NK-92 (cell line): ENCODE data around the gene IRAK1BP1.
"Not testable (repeated sequence)": the region's sequence is repeated elsewhere in the genome, so short reads cannot be mapped to it uniquely, and the experiment has no call there.

Experiments used
- DNase-seq: peaks from one replicate; lab custom pipeline; 2025; ENCODE audit not compliant: unreplicated experiment; lab: John Stamatoyannopoulos, UW

IRAK1BP1 gene, protein sequence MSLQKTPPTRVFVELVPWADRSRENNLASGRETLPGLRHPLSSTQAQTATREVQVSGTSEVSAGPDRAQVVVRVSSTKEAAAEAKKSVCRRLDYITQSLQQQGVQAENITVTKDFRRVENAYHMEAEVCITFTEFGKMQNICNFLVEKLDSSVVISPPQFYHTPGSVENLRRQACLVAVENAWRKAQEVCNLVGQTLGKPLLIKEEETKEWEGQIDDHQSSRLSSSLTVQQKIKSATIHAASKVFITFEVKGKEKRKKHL

DNA sequence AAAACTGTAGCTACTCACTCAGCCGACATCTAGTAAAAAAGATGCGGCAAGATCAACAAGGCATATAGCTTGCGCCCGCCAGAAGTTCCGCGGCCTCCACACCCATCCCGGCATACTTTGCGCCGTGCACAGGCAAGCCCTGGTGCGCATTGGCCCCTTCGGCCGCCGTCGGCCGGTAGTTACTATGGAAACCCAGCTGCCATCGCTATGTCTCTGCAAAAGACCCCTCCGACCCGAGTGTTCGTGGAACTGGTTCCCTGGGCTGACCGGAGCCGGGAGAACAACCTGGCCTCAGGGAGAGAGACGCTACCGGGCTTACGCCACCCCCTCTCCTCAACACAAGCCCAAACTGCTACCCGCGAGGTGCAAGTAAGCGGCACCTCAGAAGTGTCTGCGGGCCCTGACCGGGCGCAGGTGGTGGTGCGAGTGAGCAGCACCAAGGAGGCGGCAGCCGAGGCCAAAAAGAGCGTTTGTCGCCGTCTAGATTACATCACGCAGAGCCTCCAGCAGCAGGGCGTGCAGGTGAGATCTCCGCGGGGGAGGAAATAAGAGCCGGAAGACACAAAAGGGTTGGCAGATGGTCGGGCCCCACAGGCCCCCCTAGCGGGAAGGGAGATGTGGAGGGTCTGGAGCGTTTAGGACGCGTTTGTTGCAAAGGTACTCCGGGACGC, at the start of gene IRAK1BP1:
Gene IRAK1BP1, plus strand, starts transcription at position 182 of the 671 bp plus-strand sequence. Its CDS starts 26 bp downstream, at position 208.
- no peak for DNase-seq

- DNase-seq = no peak
Measured at GRCh38 chr6:78824045-78824444, 43.3 kb upstream of the IRAK1BP1 start.

DNA sequence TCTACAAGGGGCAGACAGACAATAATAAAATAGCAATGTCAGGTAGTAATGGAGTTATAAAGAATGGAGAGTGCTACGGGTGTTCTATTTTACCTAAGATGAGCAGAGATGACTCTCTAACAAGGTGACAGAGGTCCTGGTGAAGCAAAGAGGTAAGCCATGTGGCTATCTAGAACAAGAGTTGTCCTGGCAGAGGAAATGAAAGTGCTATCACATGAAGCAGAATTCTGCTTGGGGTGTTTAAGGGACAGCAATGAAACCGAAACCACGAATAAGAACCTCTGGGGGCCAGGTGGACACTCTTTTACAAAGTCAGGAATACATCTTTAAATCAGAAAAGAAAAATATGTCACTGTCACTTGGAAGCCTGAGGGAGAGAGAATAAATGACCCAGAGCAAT, 37.9 kb upstream of the IRAK1BP1 start:
- DNase-seq = no peak

DNA sequence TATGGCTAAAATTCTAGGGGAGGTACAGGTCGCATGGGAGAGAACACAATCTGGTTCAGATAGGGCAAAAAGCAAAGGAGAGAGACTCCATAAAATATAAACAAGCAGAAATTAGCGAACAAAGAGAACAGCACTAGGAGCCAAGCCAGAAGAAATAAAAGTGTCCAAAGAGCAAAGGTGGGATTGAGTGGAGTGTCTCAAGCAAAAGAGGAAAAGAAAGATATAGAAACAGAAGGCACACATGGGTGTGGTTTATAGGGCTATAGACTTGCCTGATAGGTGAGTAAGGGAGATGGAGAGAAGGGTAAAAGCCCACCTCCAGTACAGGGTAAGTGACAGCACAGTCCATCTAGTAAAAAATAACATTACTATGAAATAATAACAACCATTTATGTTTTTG, 36.5 kb upstream of the IRAK1BP1 start:
- DNase-seq = no peak

DNA sequence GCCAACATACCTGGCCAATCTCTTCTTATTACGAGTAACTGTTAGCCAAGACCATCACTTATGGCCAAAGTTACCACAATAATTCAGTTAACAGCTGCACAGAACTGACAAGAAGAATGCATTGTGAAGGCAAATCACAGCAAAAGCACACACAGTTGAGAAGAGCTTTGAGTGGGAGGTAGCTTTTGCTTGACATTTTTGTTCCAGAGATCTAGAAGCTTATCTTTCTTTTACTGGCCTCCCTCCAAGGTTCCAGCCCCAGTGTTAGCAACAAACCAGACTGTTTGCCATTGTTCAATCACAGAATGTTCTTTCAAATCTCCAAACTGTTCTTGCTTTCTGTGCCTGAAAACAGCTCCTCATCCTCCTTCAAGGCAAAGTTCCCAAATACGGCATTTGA, 35.9 kb upstream of the IRAK1BP1 start:
- DNase-seq = no peak

GRCh38 chr6:78832091-78832808, 35.1 kb upstream of the IRAK1BP1 start:
- no peak for DNase-seq

DNA sequence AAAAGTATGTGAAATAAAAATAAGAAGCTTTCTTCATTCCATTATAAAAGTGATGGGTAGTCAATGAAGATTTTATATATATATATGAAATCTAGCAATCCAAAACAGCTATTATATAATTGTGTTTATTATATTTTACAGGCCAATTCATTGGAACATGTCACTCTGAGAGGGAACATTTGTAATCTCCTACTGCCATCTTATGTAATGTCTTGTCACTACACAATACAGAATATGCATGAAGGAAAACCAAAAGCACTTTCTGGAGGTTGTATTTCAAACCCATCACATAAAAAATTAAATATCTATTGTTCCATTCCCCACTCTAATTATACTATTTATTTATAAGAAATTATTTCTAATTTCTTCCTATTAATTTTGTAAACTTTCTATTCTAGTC, 31.5 kb upstream of the IRAK1BP1 start:
- no peak for DNase-seq

GRCh38 chr6:78836598-78836997, 30.8 kb upstream of the IRAK1BP1 start:
- DNase-seq = no peak

GRCh38 chr6:78841111-78841510, 26.2 kb upstream of the IRAK1BP1 start:
- DNase-seq = no peak

- DNase-seq = no peak
Measured at GRCh38 chr6:78842953-78843352, 24.4 kb upstream of the IRAK1BP1 start.

DNA sequence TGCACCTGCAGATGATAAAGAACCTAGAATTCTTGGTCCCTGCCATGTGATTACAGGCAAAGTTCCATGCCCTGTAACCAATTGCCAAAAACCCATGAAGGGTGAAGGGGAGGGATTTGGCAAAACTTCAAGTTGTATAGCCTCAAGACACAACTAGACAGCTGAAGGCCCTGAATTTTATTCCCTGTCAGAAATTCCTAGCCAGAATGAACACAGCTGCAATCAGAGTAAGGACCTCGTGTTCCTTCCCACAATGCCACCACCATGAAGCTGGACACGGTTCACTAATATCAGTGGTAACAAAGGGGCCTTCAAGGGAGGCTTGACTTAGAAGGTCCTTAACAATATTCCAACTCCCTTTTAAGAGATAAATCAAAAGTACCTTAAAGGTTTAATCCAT, 22.5 kb upstream of the IRAK1BP1 start:
- DNase-seq = no peak

DNA sequence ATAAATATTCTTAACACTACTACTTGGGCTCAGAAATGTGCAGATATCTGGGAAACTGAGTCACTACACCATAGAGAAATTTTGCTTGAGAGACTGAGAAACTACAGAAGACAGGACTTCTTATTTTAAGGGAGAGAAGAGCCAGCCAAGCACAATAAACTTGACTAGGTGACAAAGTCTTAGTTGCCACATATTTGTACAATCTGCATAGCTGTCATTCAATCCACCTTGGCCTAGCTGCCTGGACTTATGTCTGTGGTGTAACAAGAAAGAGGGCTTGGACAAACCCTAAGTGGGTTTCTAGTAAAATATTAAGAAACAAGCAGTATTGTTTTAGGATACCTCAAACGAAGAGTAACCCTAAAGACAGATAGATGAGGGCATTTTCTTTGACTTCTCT, 21.8 kb upstream of the IRAK1BP1 start:
- DNase-seq = no peak

DNA sequence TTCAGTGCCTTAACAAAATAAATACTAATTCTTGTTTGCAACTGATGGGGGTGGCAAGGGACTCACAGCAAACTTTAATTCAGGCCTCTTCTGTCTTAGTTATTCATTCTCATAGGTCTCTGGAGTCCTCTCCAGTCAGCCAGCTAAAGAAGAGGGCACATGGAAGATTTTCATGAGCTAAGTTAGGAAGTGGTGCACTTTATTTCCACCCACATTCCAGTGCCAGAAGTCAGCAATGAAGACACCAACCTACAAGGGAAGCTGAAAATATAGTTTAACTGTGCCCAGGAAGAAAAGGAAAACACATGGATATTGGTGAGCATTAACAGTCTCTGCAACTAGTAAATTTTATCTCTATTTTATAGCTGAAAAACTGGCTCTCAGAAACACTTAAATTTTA, 16.7 kb upstream of the IRAK1BP1 start:
- DNase-seq = no peak

- DNase-seq = no peak
Measured at GRCh38 chr6:78851156-78851555, 16.2 kb upstream of the IRAK1BP1 start.

- DNase-seq = no peak
Measured at GRCh38 chr6:78854546-78854945, 12.8 kb upstream of the IRAK1BP1 start.

- not testable (repeated sequence) for DNase-seq
Measured at GRCh38 chr6:78858339-78858938, 8.9 kb upstream of the IRAK1BP1 start.

DNA sequence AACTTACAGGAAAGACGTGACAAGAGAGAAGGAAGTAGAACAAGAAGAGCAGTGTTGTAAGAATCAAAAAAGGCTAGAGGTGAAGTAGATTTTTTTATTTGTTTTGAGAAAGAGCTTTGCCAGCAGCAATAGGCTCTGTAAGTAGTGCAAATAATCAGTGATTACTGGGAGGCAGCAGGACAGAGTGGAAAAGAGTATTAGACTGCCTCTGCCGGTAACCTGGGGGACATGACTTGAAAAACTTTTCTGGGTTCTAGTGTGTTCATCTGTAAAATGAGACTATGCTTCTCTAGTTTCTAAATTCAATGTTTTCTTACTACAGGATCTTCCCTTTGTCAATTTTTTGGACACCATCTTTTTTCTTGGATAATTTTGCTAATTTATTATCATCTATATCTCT, 5.8 kb upstream of the IRAK1BP1 start:
- DNase-seq = no peak

- no peak for DNase-seq
Measured at GRCh38 chr6:78863576-78863975, 3.8 kb upstream of the IRAK1BP1 start.

DNA sequence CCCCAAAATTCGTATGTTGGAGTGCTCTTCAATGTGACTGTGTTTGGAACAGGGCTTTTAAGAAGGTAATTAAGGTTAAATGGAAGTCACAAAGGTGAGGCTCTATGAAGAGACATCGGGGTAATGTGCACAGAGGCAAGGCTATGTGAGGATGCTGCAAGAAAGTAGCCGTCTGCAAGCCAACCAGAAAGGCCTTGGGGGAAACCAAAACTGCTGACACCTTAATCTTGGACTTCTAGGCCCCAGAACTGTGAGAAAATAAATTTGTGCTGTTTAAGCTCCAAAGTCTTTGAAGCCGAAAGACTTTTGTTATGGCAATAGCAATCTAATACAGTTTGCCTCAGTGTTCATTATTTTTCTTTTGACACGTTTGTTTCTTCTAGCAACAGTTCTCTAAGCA, 2.4 kb upstream of the IRAK1BP1 start:
- no peak for DNase-seq

DNA sequence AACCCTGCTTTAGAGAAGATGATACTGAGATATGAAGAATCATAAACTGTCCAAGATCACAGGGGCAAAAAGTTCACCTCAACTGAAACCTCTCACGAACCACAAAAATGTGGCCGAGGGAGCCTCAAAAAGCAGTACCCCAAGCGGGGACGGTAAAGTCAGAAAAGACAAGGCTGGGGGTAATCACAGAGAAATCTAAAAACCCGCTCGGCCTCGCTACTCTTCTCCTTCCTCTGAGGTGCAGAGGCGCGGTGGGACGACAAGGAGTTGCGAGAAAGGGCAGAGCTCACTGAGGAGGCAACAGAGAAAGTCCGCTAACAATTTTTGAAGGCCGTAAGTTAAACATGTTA, 356 bp upstream of the IRAK1BP1 start:
- DNase-seq = no peak

GRCh38 chr6:78868116-78868515, 765 bp downstream of the IRAK1BP1 start:
- DNase-seq = no peak

DNA sequence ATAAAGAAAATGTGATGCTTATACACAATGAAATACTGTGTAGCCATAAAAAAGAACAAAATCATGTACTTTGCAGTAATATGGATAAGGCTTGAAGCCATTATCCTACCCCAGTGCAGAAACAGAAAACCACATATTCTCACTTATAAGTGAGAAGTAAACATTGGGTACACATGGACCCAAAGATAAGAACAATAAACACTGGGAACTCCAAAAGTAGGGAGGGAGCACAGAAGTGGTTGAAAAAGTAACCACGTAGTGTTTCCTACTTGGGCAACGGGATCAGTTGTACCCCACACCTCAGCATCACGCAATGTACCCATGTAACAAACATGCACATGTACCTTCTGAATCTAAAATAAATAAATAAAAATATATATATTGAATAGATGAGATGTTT, 8.2 kb downstream of the IRAK1BP1 start:
- no peak for DNase-seq
